Measurements from ENCODE around the gene ELAC2. TPM values are rescaled to one million over a fixed set of nuclear protein-coding genes. Genes with fewer than 3 reads are reported as not detected.

Gene ELAC2
- total and polyA plus RNA-seq, 2 donors (not counting 1 experiment from before 2014, with no cell fraction given) = 36.9 to 47.2 TPM

GRCh38 chr17:13038931-13039665 is 21.3 kb upstream of the ELAC2 start:
- Histone ChIP-seq H3K36me3 (ENCODE audit: control insufficient read depth, insufficient read depth, low read length) (no peaks in the 10 kb centered on the region), H2AFZ (ENCODE audit: low read length) (no peak overlapping the region), H3K4me1 (ENCODE audit: control insufficient read depth, extremely low read depth, insufficient read depth, low read length) (no peaks in the 10 kb centered on the region), H3K4me2 (ENCODE audit: extremely low read depth, insufficient read depth, low read length) (no peak overlapping the region), H3K9me3 (ENCODE audit: control insufficient read depth, insufficient read depth, low read depth, low read length) (no peaks in the 10 kb centered on the region), H4K20me1 (ENCODE audit: control insufficient read depth, extremely low read depth, insufficient read depth, low read length) (no peaks in the 10 kb centered on the region), H3K9ac (ENCODE audit: insufficient read depth, low read length) (no peak overlapping the region), H3K27ac (ENCODE audit: insufficient read depth, low read length) (no peak overlapping the region), H3K79me2 (ENCODE audit: control insufficient read depth, insufficient read depth, low read length) (no peaks in the 10 kb centered on the region), H3K27me3 (ENCODE audit: control insufficient read depth, insufficient read depth, low read length) (no peaks in the 10 kb centered on the region), H3K4me3 (replicated peaks in 1 of 4; ENCODE audit: control extremely low read depth in 1 of 4, insufficient read depth in 1 of 4, low read depth in 3 of 4, low read length in 4 of 4) (no peak overlapping the region)
- DNase-seq (ENCODE audit: low read depth in 2 of 2) = no peak
- no peak for TF ChIP-seq EZH2 (IDR thresholded peaks at IDR 0.05; ENCODE audit: low read length, missing control alignments)
- TF ChIP-seq CTCF (conservative IDR thresholded peaks at IDR 0.05 in 1 of 2, IDR thresholded peaks at IDR 0.05 in 1 of 2; ENCODE audit: low read depth in 1 of 2, low read length in 2 of 2) = no peak

- Histone ChIP-seq H2AFZ (ENCODE audit: low read length) (no peak overlapping the region), H4K20me1 (ENCODE audit: control insufficient read depth, extremely low read depth, insufficient read depth, low read length) (no peaks in the 10 kb centered on the region), H3K4me3 (replicated peaks in 1 of 4; ENCODE audit: control extremely low read depth in 1 of 4, insufficient read depth in 1 of 4, low read depth in 3 of 4, low read length in 4 of 4) (no peak overlapping the region), H3K36me3 (ENCODE audit: control insufficient read depth, insufficient read depth, low read length) (no peaks in the 10 kb centered on the region), H3K27me3 (ENCODE audit: control insufficient read depth, insufficient read depth, low read length) (no peaks in the 10 kb centered on the region), H3K9me3 (ENCODE audit: control insufficient read depth, insufficient read depth, low read depth, low read length) (no peaks in the 10 kb centered on the region), H3K79me2 (ENCODE audit: control insufficient read depth, insufficient read depth, low read length) (no peaks in the 10 kb centered on the region), H3K4me2 (ENCODE audit: extremely low read depth, insufficient read depth, low read length) (no peak overlapping the region), H3K27ac (ENCODE audit: insufficient read depth, low read length) (no peak overlapping the region), H3K4me1 (ENCODE audit: control insufficient read depth, extremely low read depth, insufficient read depth, low read length) (no peaks in the 10 kb centered on the region), H3K9ac (ENCODE audit: insufficient read depth, low read length) (no peak overlapping the region)
- no peak for DNase-seq (ENCODE audit: low read depth in 2 of 2)
- TF ChIP-seq CTCF (conservative IDR thresholded peaks at IDR 0.05 in 1 of 2, IDR thresholded peaks at IDR 0.05 in 1 of 2; ENCODE audit: low read depth in 1 of 2, low read length in 2 of 2) (no peak), EZH2 (IDR thresholded peaks at IDR 0.05; ENCODE audit: low read length, missing control alignments) (no peak)
Measured at GRCh38 chr17:13036751-13037150, 18.9 kb upstream of the ELAC2 start.

- TF ChIP-seq EZH2 (IDR thresholded peaks at IDR 0.05; ENCODE audit: low read length, missing control alignments) (no peak), CTCF (conservative IDR thresholded peaks at IDR 0.05 in 1 of 2, IDR thresholded peaks at IDR 0.05 in 1 of 2; ENCODE audit: low read depth in 1 of 2, low read length in 2 of 2) (no peak)
- H3K27ac ChIP-seq (ENCODE audit: insufficient read depth, low read length) = no peak overlapping the region
- H3K4me3 ChIP-seq (replicated peaks in 1 of 4; ENCODE audit: control extremely low read depth in 1 of 4, insufficient read depth in 1 of 4, low read depth in 3 of 4, low read length in 4 of 4) = no peak overlapping the region
- H4K20me1 ChIP-seq (ENCODE audit: control insufficient read depth, extremely low read depth, insufficient read depth, low read length) = no peaks in the 10 kb centered on the region
- no peak overlapping the region for H2AFZ ChIP-seq (ENCODE audit: low read length)
- no peak overlapping the region for H3K4me2 ChIP-seq (ENCODE audit: extremely low read depth, insufficient read depth, low read length)
- no peaks in the 10 kb centered on the region for H3K9me3 ChIP-seq (ENCODE audit: control insufficient read depth, insufficient read depth, low read depth, low read length)
- no peaks in the 10 kb centered on the region for H3K79me2 ChIP-seq (ENCODE audit: control insufficient read depth, insufficient read depth, low read length)
- H3K27me3 ChIP-seq (ENCODE audit: control insufficient read depth, insufficient read depth, low read length) = no peaks in the 10 kb centered on the region
- H3K36me3 ChIP-seq (ENCODE audit: control insufficient read depth, insufficient read depth, low read length) = no peaks in the 10 kb centered on the region
- DNase-seq (ENCODE audit: low read depth in 2 of 2) = no peak
- H3K4me1 ChIP-seq (ENCODE audit: control insufficient read depth, extremely low read depth, insufficient read depth, low read length) = no peaks in the 10 kb centered on the region
- no peak overlapping the region for H3K9ac ChIP-seq (ENCODE audit: insufficient read depth, low read length)
Measured at GRCh38 chr17:13035420-13035819, 17.6 kb upstream of the ELAC2 start.

Measured in fibroblast of lung (primary cell).